Naive thymus-derived CD4-positive, alpha-beta T cell (primary cell): ENCODE measurements around the gene ZNF429. TPM values are rescaled to one million over a fixed set of nuclear protein-coding genes. Genes with fewer than 3 reads are reported as not detected.
A peak's percentile ranks its signal among the peaks of the same experiment; 100 is the strongest.

Experiments used
- ATAC-seq: fragments of 150-1000 bp; cut with Tn5 transposase; 2 replicates; pipeline ENCODE4 v1.10.0; 2021; ENCODE audit warnings: mild to moderate bottlenecking, moderate library complexity
- CTCF ChIA-PET: fragments of 350-600 bp; sonication (Branson Sonifier 250); formaldehyde crosslinking; loops from one replicate; lab custom pipeline; 2021; ENCODE audit warnings: antibody characterized with exemption; lab: Charles Lee
- POLR2A ChIA-PET: fragments of 350-600 bp; sonication (Branson Sonifier 250); formaldehyde crosslinking; loops from one replicate; lab custom pipeline; 2021; ENCODE audit warnings: antibody characterized with exemption, inconsistent platforms; lab: Charles Lee
- DNase-seq, 9 donors: peaks; one replicate each; pipeline versions ENCODE4 v3.0.0 to v3.0.0-alpha.2; 2020 to 2022; ENCODE audit warnings: mixed read lengths in 1 of 9
- H3K27ac ChIP-seq: one replicate; pipeline ENCODE4 v1.7.0; 2013; ENCODE audit warnings: mild to moderate bottlenecking, low read depth, low read length, moderate library complexity
- H3K27me3 ChIP-seq, 2 donors: one replicate each; pipeline ENCODE4 v1.7.0; 2013; ENCODE audit warnings: low read length in 2 of 2, mild to moderate bottlenecking in 2 of 2, moderate library complexity in 2 of 2; ENCODE audit not compliant: control insufficient read depth in 2 of 2, insufficient read depth in 2 of 2
- H3K36me3 ChIP-seq, 3 experiments: 1 replicate in 2 of 3; 2 replicates in 1 of 3; pipeline ENCODE4 v1.7.0; 2013; ENCODE audit warnings: low read length in 3 of 3, mild to moderate bottlenecking in 3 of 3, moderate library complexity in 1 of 3; ENCODE audit not compliant: insufficient read depth in 3 of 3, control insufficient read depth in 2 of 3
- H3K4me1 ChIP-seq, 2 donors: one replicate each; pipeline ENCODE4 v1.7.0; 2013; ENCODE audit warnings: low read length in 2 of 2, mild to moderate bottlenecking in 2 of 2, moderate library complexity in 1 of 2; ENCODE audit not compliant: control insufficient read depth in 2 of 2, insufficient read depth in 2 of 2
- H3K4me3 ChIP-seq: 2 replicates; pipeline ENCODE4 v1.7.0; 2013; ENCODE audit warnings: mild to moderate bottlenecking, low read length
- H3K9me3 ChIP-seq, 3 experiments: 1 replicate in 2 of 3; 2 replicates in 1 of 3; pipeline ENCODE4 v1.7.0; 2013; ENCODE audit warnings: low read length in 3 of 3; ENCODE audit not compliant: control insufficient read depth in 2 of 3
- H3K27ac Mint-ChIP-seq, 9 donors: one replicate each; pipeline ENCODE4 v1.8.0; 2020 to 2022; ENCODE audit warnings: mixed read lengths in 9 of 9, mild to moderate bottlenecking in 8 of 9, moderate library complexity in 5 of 9, inconsistent platforms in 2 of 9
- H3K27me3 Mint-ChIP-seq, 5 donors: one replicate each; pipeline ENCODE4 v1.8.0; 2021 to 2022; ENCODE audit warnings: mixed read lengths in 5 of 5, mild to moderate bottlenecking in 1 of 5
- H3K36me3 Mint-ChIP-seq, 5 donors: one replicate each; pipeline ENCODE4 v1.8.0; 2020 to 2022; ENCODE audit warnings: mixed read lengths in 5 of 5, mild to moderate bottlenecking in 3 of 5, inconsistent platforms in 1 of 5
- H3K4me1 Mint-ChIP-seq, 7 donors: one replicate each; pipeline ENCODE4 v1.8.0; 2020 to 2022; ENCODE audit warnings: mixed read lengths in 7 of 7, mild to moderate bottlenecking in 3 of 7, inconsistent platforms in 1 of 7
- H3K4me3 Mint-ChIP-seq, 10 donors: one replicate each; pipeline ENCODE4 v1.8.0; 2020 to 2022; ENCODE audit warnings: mild to moderate bottlenecking in 10 of 10, mixed read lengths in 10 of 10, moderate library complexity in 6 of 10, inconsistent platforms in 2 of 10
- H3K9me3 Mint-ChIP-seq, 11 donors: one replicate each; pipeline ENCODE4 v1.8.0; 2020 to 2022; ENCODE audit warnings: mixed read lengths in 11 of 11, mild to moderate bottlenecking in 4 of 11, inconsistent platforms in 1 of 11, moderate library complexity in 1 of 11
- intact Hi-C, 2 donors: fragments of 100-400 bp; cut with micrococcal nuclease; formaldehyde crosslinking; loops; one replicate each; pipeline ENCODE4 v1.15.1; 2023
- polyA plus RNA-seq, 2 donors: library from polyadenylated mRNA; unstranded; fragments of 300-500 nt; fragmentation: Illumina TruSeq; gene quantifications; one replicate each; pipeline ENCODE4 v1.2.3, GENCODE V29; 2021
- total RNA-seq, 6 experiments: library from RNA in 5 of 6; stranded (reverse) in 5 of 6; gene quantifications; 1 replicate in 5 of 6; 2 replicates in 1 of 6; pipeline ENCODE4 v1.2.3 and lab custom pipeline; 2021 to 2026

The ZNF429 gene
- total and polyA plus RNA-seq, 7 experiments from 2014 or later = 6.4 to 37.1 (median 30.3) TPM

- POLR2A ChIA-PET = no interaction called here
- H3K4me3 Mint-ChIP-seq = no peak overlapping the region
Observed at GRCh38 chr19:21485926-21486325, 19.5 kb upstream of the ZNF429 start.

GRCh38 chr19:21487969-21488368, 17.4 kb upstream of the ZNF429 start:
- no peak overlapping the region for H3K27ac ChIP-seq
- H3K4me3 ChIP-seq = no peak overlapping the region
- no peaks in the 10 kb centered on the region for H3K36me3 ChIP-seq
- peaks cover 0 to 58% (median 4%) of the 10 kb centered on the region in 11 donors for H3K9me3 Mint-ChIP-seq
- intact Hi-C loops = no loop called here
- DNase-seq (no peak), ATAC-seq (peak; percentile 26)
- H3K27me3 ChIP-seq = no peaks in the 10 kb centered on the region
- H3K4me1 ChIP-seq = no peaks in the 10 kb centered on the region
- H3K4me3 Mint-ChIP-seq = no peak overlapping the region
- H3K27me3 Mint-ChIP-seq = no peaks in the 10 kb centered on the region
- POLR2A ChIA-PET = no interaction called here
- CTCF ChIA-PET = no interaction called here
- H3K9me3 ChIP-seq = no peaks in the 10 kb centered on the region
- H3K27ac Mint-ChIP-seq = no peak overlapping the region
- H3K36me3 Mint-ChIP-seq = peaks cover 0 to 9% (median 4%) of the 10 kb centered on the region in 5 donors
- H3K4me1 Mint-ChIP-seq = no peaks in the 10 kb centered on the region

More at GRCh38 chr19:21485926-21486325, 19.5 kb upstream of the ZNF429 start:
- Histone ChIP-seq H3K27me3 (no peaks in the 10 kb centered on the region), H3K27ac (no peak overlapping the region), H3K9me3 (no peaks in the 10 kb centered on the region), H3K36me3 (no peaks in the 10 kb centered on the region), H3K4me1 (no peaks in the 10 kb centered on the region), H3K4me3 (no peak overlapping the region)
- no peaks in the 10 kb centered on the region for H3K27me3 Mint-ChIP-seq
- intact Hi-C loops = no loop called here
- H3K4me1 Mint-ChIP-seq = peaks cover 0 to 5% (median 0%) of the 10 kb centered on the region in 7 donors
- H3K27ac Mint-ChIP-seq = no peak overlapping the region
- ATAC-seq = no peak
- CTCF ChIA-PET = no interaction called here
- peaks cover 0 to 9% (median 3%) of the 10 kb centered on the region in 5 donors for H3K36me3 Mint-ChIP-seq
- H3K9me3 Mint-ChIP-seq = peaks cover 0 to 51% (median 4%) of the 10 kb centered on the region in 11 donors
- DNase-seq = no peak

- H3K27ac Mint-ChIP-seq = no peak overlapping the region
- Histone ChIP-seq H3K27me3 (no peaks in the 10 kb centered on the region), H3K4me1 (no peaks in the 10 kb centered on the region), H3K9me3 (no peaks in the 10 kb centered on the region), H3K4me3 (no peak overlapping the region), H3K27ac (no peak overlapping the region), H3K36me3 (no peaks in the 10 kb centered on the region)
- no peaks in the 10 kb centered on the region for H3K4me1 Mint-ChIP-seq
- ChIA-PET POLR2A (no interaction called here), CTCF (no interaction called here)
- H3K36me3 Mint-ChIP-seq = peaks cover 0 to 9% (median 4%) of the 10 kb centered on the region in 5 donors
- H3K4me3 Mint-ChIP-seq = no peak overlapping the region
- no peak for ATAC-seq
- no peak for DNase-seq
- H3K27me3 Mint-ChIP-seq = no peaks in the 10 kb centered on the region
- intact Hi-C loops = no loop called here
- H3K9me3 Mint-ChIP-seq = peaks cover 0 to 61% (median 4%) of the 10 kb centered on the region in 11 donors
Observed at GRCh38 chr19:21491146-21491545, 14.3 kb upstream of the ZNF429 start.

- H3K36me3 Mint-ChIP-seq = peaks cover 1 to 12% (median 4%) of the 10 kb centered on the region in 5 donors
- ChIA-PET POLR2A (interaction anchor here (1.6 kb wide), 1 partner anchor 12 kb away, joined by 7 read pairs; the partner anchor contains the start of gene ZNF429), CTCF (no interaction called here)
Observed at GRCh38 chr19:21492947-21493906, 12.2 kb upstream of the ZNF429 start.

GRCh38 chr19:21496876-21497275, 8.5 kb upstream of the ZNF429 start:
- Histone ChIP-seq H3K4me1 (no peaks in the 10 kb centered on the region), H3K36me3 (no peaks in the 10 kb centered on the region), H3K9me3 (no peaks in the 10 kb centered on the region), H3K27me3 (no peaks in the 10 kb centered on the region), H3K27ac (no peak overlapping the region), H3K4me3 (no peak overlapping the region)
- Mint-ChIP-seq H3K27ac (no peak overlapping the region), H3K9me3 (peaks cover 0 to 61% (median 0%) of the 10 kb centered on the region in 11 donors), H3K36me3 (peaks cover 0 to 5% (median 0%) of the 10 kb centered on the region in 5 donors), H3K27me3 (no peaks in the 10 kb centered on the region), H3K4me3 (no peak overlapping the region), H3K4me1 (no peaks in the 10 kb centered on the region)
- DNase-seq (no peak), ATAC-seq (no peak)
- intact Hi-C loops = no loop called here
- CTCF ChIA-PET = no interaction called here
- POLR2A ChIA-PET = no interaction called here

More at GRCh38 chr19:21492947-21493906, 12.2 kb upstream of the ZNF429 start:
- Histone ChIP-seq H3K4me1 (no peaks in the 10 kb centered on the region), H3K36me3 (no peaks in the 10 kb centered on the region), H3K27me3 (no peaks in the 10 kb centered on the region), H3K4me3 (no peak overlapping the region), H3K27ac (no peak overlapping the region), H3K9me3 (no peaks in the 10 kb centered on the region)
- Mint-ChIP-seq H3K27ac (no peak overlapping the region), H3K4me3 (no peak overlapping the region), H3K4me1 (no peaks in the 10 kb centered on the region), H3K27me3 (no peaks in the 10 kb centered on the region), H3K9me3 (peaks cover 0 to 70% (median 4%) of the 10 kb centered on the region in 11 donors)
- intact Hi-C loops = no loop called here
- ATAC-seq (peak; percentile 60), DNase-seq (no peak)

- Histone ChIP-seq H3K4me3 (no peak overlapping the region), H3K9me3 (no peaks in the 10 kb centered on the region), H3K36me3 (no peaks in the 10 kb centered on the region), H3K4me1 (no peaks in the 10 kb centered on the region), H3K27me3 (no peaks in the 10 kb centered on the region), H3K27ac (no peak overlapping the region)
- ATAC-seq (no peak), DNase-seq (no peak)
- Mint-ChIP-seq H3K9me3 (peaks cover 0 to 57% (median 0%) of the 10 kb centered on the region in 11 donors), H3K4me3 (no peak overlapping the region), H3K27me3 (no peaks in the 10 kb centered on the region), H3K27ac (no peak overlapping the region), H3K4me1 (peaks cover 0 to 2% (median 0%) of the 10 kb centered on the region in 7 donors), H3K36me3 (peaks cover 0 to 5% (median 3%) of the 10 kb centered on the region in 5 donors)
- ChIA-PET CTCF (no interaction called here), POLR2A (no interaction called here)
- intact Hi-C loops = no loop called here
Observed at GRCh38 chr19:21498651-21499050, 6.8 kb upstream of the ZNF429 start.
